Activated naive CD4-positive, alpha-beta T cell treated with anti-CD3 and anti-CD28 coated beads for 36 hours (primary cell): ENCODE results near the gene MAML3. TPM values are rescaled to one million over a fixed set of nuclear protein-coding genes. Genes with fewer than 3 reads are reported as not detected.

Experiments used
- CTCF ChIA-PET: fragments of 350-600 bp; sonication (Branson Sonifier 250); formaldehyde crosslinking; loops from one replicate; lab custom pipeline; 2021; ENCODE audit warnings: antibody characterized with exemption; lab: Charles Lee
- DNase-seq: peaks from one replicate; pipeline ENCODE4 v3.0.0-alpha.2; 2020
- H3K27ac Mint-ChIP-seq: one replicate; pipeline ENCODE4 v1.8.0; 2021; ENCODE audit warnings: mild to moderate bottlenecking, mixed read lengths
- H3K27me3 Mint-ChIP-seq: one replicate; pipeline ENCODE4 v1.8.0; 2021; ENCODE audit warnings: low read depth, mixed read lengths
- H3K36me3 Mint-ChIP-seq: one replicate; pipeline ENCODE4 v1.8.0; 2021; ENCODE audit warnings: low read depth, mixed read lengths
- H3K4me1 Mint-ChIP-seq: one replicate; pipeline ENCODE4 v1.8.0; 2021; ENCODE audit warnings: low read depth, mixed read lengths
- H3K4me3 Mint-ChIP-seq: one replicate; pipeline ENCODE4 v1.8.0; 2021; ENCODE audit warnings: mild to moderate bottlenecking, moderate library complexity, mixed read lengths
- H3K9me3 Mint-ChIP-seq: one replicate; pipeline ENCODE4 v1.8.0; 2021; ENCODE audit warnings: mixed read lengths
- intact Hi-C: fragments of 100-400 bp; cut with micrococcal nuclease; formaldehyde crosslinking; loops from one replicate; pipeline ENCODE4 v1.15.1; 2023
- total RNA-seq, 2 experiments: library from RNA; stranded (reverse); gene quantifications; one replicate each; pipeline ENCODE4 v1.2.3, GENCODE V29; 2021

The MAML3 gene
- total RNA-seq, 2 experiments from 2014 or later = 0.52 to 0.76 TPM

- Mint-ChIP-seq H3K36me3 (no peaks in the 10 kb centered on the region), H3K27me3 (no peaks in the 10 kb centered on the region), H3K4me1 (no peaks in the 10 kb centered on the region), H3K4me3 (no peak overlapping the region), H3K9me3 (no peaks in the 10 kb centered on the region), H3K27ac (no peak overlapping the region)
- CTCF ChIA-PET = no interaction called here
- no peak for DNase-seq
- intact Hi-C loops = no loop called here
Measured at GRCh38 chr4:139769364-139769763, 384.6 kb downstream of the MAML3 start.

- Mint-ChIP-seq H3K9me3 (no peaks in the 10 kb centered on the region), H3K4me1 (no peaks in the 10 kb centered on the region), H3K27me3 (no peaks in the 10 kb centered on the region), H3K27ac (no peak overlapping the region), H3K36me3 (no peaks in the 10 kb centered on the region), H3K4me3 (no peak overlapping the region)
- no peak for DNase-seq
- intact Hi-C loops = no loop called here
- CTCF ChIA-PET = no interaction called here
Measured at GRCh38 chr4:139768896-139769295, 385.1 kb downstream of the MAML3 start.

GRCh38 chr4:139768366-139768765, 385.6 kb downstream of the MAML3 start:
- DNase-seq = no peak
- Mint-ChIP-seq H3K27me3 (no peaks in the 10 kb centered on the region), H3K4me1 (no peaks in the 10 kb centered on the region), H3K9me3 (no peaks in the 10 kb centered on the region), H3K27ac (no peak overlapping the region), H3K4me3 (no peak overlapping the region), H3K36me3 (no peaks in the 10 kb centered on the region)
- intact Hi-C loops = no loop called here
- CTCF ChIA-PET = no interaction called here

GRCh38 chr4:139767585-139767984, 386.4 kb downstream of the MAML3 start:
- Mint-ChIP-seq H3K27me3 (no peaks in the 10 kb centered on the region), H3K4me3 (no peak overlapping the region), H3K36me3 (no peaks in the 10 kb centered on the region), H3K9me3 (no peaks in the 10 kb centered on the region), H3K27ac (no peak overlapping the region), H3K4me1 (no peaks in the 10 kb centered on the region)
- no peak for DNase-seq
- CTCF ChIA-PET = no interaction called here
- intact Hi-C loops = no loop called here

GRCh38 chr4:139767168-139767567, 386.8 kb downstream of the MAML3 start:
- no peaks in the 10 kb centered on the region for H3K9me3 Mint-ChIP-seq
- H3K4me1 Mint-ChIP-seq = no peaks in the 10 kb centered on the region
- intact Hi-C loops = no loop called here
- CTCF ChIA-PET = no interaction called here
- no peaks in the 10 kb centered on the region for H3K36me3 Mint-ChIP-seq
- no peaks in the 10 kb centered on the region for H3K27me3 Mint-ChIP-seq
- DNase-seq = no peak
- H3K4me3 Mint-ChIP-seq = no peak overlapping the region
- no peak overlapping the region for H3K27ac Mint-ChIP-seq

- H3K36me3 Mint-ChIP-seq = no peaks in the 10 kb centered on the region
- H3K27me3 Mint-ChIP-seq = no peaks in the 10 kb centered on the region
- H3K4me1 Mint-ChIP-seq = no peaks in the 10 kb centered on the region
- H3K9me3 Mint-ChIP-seq = no peaks in the 10 kb centered on the region
- H3K27ac Mint-ChIP-seq = no peak overlapping the region
- no peak overlapping the region for H3K4me3 Mint-ChIP-seq
- no peak for DNase-seq
- intact Hi-C loops = no loop called here
- CTCF ChIA-PET = no interaction called here
Measured at GRCh38 chr4:139764686-139765310, 389.2 kb downstream of the MAML3 start.

GRCh38 chr4:139764182-139764581, 389.8 kb downstream of the MAML3 start:
- Mint-ChIP-seq H3K9me3 (no peaks in the 10 kb centered on the region), H3K27ac (no peak overlapping the region), H3K27me3 (no peaks in the 10 kb centered on the region), H3K4me3 (no peak overlapping the region), H3K4me1 (no peaks in the 10 kb centered on the region), H3K36me3 (no peaks in the 10 kb centered on the region)
- DNase-seq = no peak
- CTCF ChIA-PET = no interaction called here
- intact Hi-C loops = no loop called here

GRCh38 chr4:139763672-139764071, 390.3 kb downstream of the MAML3 start:
- Mint-ChIP-seq H3K9me3 (no peaks in the 10 kb centered on the region), H3K4me3 (no peak overlapping the region), H3K36me3 (no peaks in the 10 kb centered on the region), H3K27ac (no peak overlapping the region), H3K27me3 (no peaks in the 10 kb centered on the region), H3K4me1 (no peaks in the 10 kb centered on the region)
- CTCF ChIA-PET = no interaction called here
- intact Hi-C loops = no loop called here
- no peak for DNase-seq

GRCh38 chr4:139763205-139763604, 390.8 kb downstream of the MAML3 start:
- H3K27me3 Mint-ChIP-seq = no peaks in the 10 kb centered on the region
- H3K4me3 Mint-ChIP-seq = no peak overlapping the region
- intact Hi-C loops = no loop called here
- H3K36me3 Mint-ChIP-seq = no peaks in the 10 kb centered on the region
- no peaks in the 10 kb centered on the region for H3K4me1 Mint-ChIP-seq
- H3K9me3 Mint-ChIP-seq = no peaks in the 10 kb centered on the region
- CTCF ChIA-PET = no interaction called here
- H3K27ac Mint-ChIP-seq = no peak overlapping the region
- no peak for DNase-seq

GRCh38 chr4:139762720-139763119, 391.3 kb downstream of the MAML3 start:
- Mint-ChIP-seq H3K27ac (no peak overlapping the region), H3K36me3 (no peaks in the 10 kb centered on the region), H3K4me1 (no peaks in the 10 kb centered on the region), H3K9me3 (no peaks in the 10 kb centered on the region), H3K4me3 (no peak overlapping the region), H3K27me3 (no peaks in the 10 kb centered on the region)
- no peak for DNase-seq
- CTCF ChIA-PET = interaction anchor here (0.8 kb wide), 1 partner anchor 13 kb away, joined by 3 read pairs; no protein-coding TSS in a partner anchor
- intact Hi-C loops = no loop called here

GRCh38 chr4:139761461-139761860, 392.5 kb downstream of the MAML3 start:
- H3K4me3 Mint-ChIP-seq = no peak overlapping the region
- CTCF ChIA-PET = no interaction called here
- no peak overlapping the region for H3K27ac Mint-ChIP-seq
- no peaks in the 10 kb centered on the region for H3K36me3 Mint-ChIP-seq
- no peak for DNase-seq
- H3K9me3 Mint-ChIP-seq = no peaks in the 10 kb centered on the region
- intact Hi-C loops = no loop called here
- H3K27me3 Mint-ChIP-seq = no peaks in the 10 kb centered on the region
- no peaks in the 10 kb centered on the region for H3K4me1 Mint-ChIP-seq

- H3K4me1 Mint-ChIP-seq = no peaks in the 10 kb centered on the region
- H3K27me3 Mint-ChIP-seq = no peaks in the 10 kb centered on the region
- DNase-seq = no peak
- no peaks in the 10 kb centered on the region for H3K9me3 Mint-ChIP-seq
- CTCF ChIA-PET = interaction anchor here (0.7 to 1.2 kb wide), 3 partner anchors 9 to 157 kb away, joined by 3 to 5 read pairs (median 3); no protein-coding TSS in a partner anchor
- no peak overlapping the region for H3K4me3 Mint-ChIP-seq
- intact Hi-C loops = no loop called here
- no peaks in the 10 kb centered on the region for H3K36me3 Mint-ChIP-seq
- H3K27ac Mint-ChIP-seq = no peak overlapping the region
Measured at GRCh38 chr4:139760567-139760966, 393.4 kb downstream of the MAML3 start.

- no peaks in the 10 kb centered on the region for H3K9me3 Mint-ChIP-seq
- no peak overlapping the region for H3K27ac Mint-ChIP-seq
- intact Hi-C loops = no loop called here
- H3K4me3 Mint-ChIP-seq = no peak overlapping the region
- CTCF ChIA-PET = no interaction called here
- no peaks in the 10 kb centered on the region for H3K27me3 Mint-ChIP-seq
- H3K36me3 Mint-ChIP-seq = no peaks in the 10 kb centered on the region
- no peak for DNase-seq
- no peaks in the 10 kb centered on the region for H3K4me1 Mint-ChIP-seq
Measured at GRCh38 chr4:139759097-139759496, 394.9 kb downstream of the MAML3 start.
